Sigmoid colon (tissue), 4 donors: Measurements from ENCODE around the gene TMEM132D.

Experiments used
- EP300 ChIP-seq, 4 donors: sonication (generic); formaldehyde crosslinking; IDR thresholded peaks; one replicate each; pipeline ENCODE4 v1.6.1; 2017; ENCODE audit warnings: antibody characterized with exemption in 4 of 4
- POLR2AphosphoS5 ChIP-seq, 4 donors: sonication (generic); formaldehyde crosslinking; IDR thresholded peaks; one replicate each; pipeline ENCODE4 v1.6.1; 2017; ENCODE audit warnings: antibody characterized with exemption in 4 of 4
- TF ChIP-seq, protein P1 (sequence below), 4 experiments: fragments of 450-650 bp in 3 of 4; fragments of 200-600 bp in 1 of 4; IDR thresholded peaks; one replicate each; pipeline ENCODE4 v1.5.1; 2016 to 2019; ENCODE audit warnings: antibody characterized with exemption in 4 of 4, mild to moderate bottlenecking in 3 of 4, moderate library complexity in 2 of 4

DNA sequence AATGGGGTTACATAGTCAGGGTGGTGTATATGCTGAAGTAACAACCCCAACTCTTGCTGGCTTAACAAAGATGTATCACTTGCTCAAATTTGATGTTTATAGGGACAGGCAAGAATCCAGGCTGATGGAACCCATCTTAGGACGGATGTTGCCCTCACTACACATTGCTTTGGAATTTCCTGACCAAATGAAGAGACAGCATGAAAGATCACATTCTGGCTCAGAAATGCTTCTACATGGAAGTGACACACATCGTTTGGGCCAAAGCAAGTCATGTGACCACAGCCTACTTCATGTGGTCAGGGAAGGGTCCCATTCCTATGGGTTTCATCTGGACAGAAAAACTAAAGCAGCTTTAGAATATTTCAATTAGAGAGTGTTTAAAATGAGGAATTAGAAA is 345.8 kb downstream of the TMEM132D start:
- TF ChIP-seq, protein P1, sequence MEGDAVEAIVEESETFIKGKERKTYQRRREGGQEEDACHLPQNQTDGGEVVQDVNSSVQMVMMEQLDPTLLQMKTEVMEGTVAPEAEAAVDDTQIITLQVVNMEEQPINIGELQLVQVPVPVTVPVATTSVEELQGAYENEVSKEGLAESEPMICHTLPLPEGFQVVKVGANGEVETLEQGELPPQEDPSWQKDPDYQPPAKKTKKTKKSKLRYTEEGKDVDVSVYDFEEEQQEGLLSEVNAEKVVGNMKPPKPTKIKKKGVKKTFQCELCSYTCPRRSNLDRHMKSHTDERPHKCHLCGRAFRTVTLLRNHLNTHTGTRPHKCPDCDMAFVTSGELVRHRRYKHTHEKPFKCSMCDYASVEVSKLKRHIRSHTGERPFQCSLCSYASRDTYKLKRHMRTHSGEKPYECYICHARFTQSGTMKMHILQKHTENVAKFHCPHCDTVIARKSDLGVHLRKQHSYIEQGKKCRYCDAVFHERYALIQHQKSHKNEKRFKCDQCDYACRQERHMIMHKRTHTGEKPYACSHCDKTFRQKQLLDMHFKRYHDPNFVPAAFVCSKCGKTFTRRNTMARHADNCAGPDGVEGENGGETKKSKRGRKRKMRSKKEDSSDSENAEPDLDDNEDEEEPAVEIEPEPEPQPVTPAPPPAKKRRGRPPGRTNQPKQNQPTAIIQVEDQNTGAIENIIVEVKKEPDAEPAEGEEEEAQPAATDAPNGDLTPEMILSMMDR (IDR thresholded peaks at IDR 0.05) = no peak
- TF ChIP-seq POLR2AphosphoS5 (IDR thresholded peaks at IDR 0.05) (no peak), EP300 (IDR thresholded peaks at IDR 0.05) (no peak)
